Heart left ventricle (tissue), 16 donors: ENCODE measurements around the gene HK3. TPM values are rescaled to one million over a fixed set of nuclear protein-coding genes. Genes with fewer than 3 reads are reported as not detected.
"Not testable (repeated sequence)": the region's sequence is repeated elsewhere in the genome, so short reads cannot be mapped to it uniquely, and the experiment has no call there.

Source experiments
- ATAC-seq, 4 donors: fragments of 200-7000 bp; cut with Tn5 transposase; one replicate each; pipeline ENCODE4 v1.9.1; 2020 to 2022; ENCODE audit warnings: moderate library complexity in 4 of 4, mild to moderate bottlenecking in 3 of 4, moderate number of reproducible peaks in 1 of 4
- DNase-seq, 5 donors: peaks; one replicate each; pipeline ENCODE4 v3.0.0-alpha.2; 2020
- H3K27ac ChIP-seq, 12 donors: fragments of 200-600 bp; sonication (generic) in 4 of 12; one replicate each; pipeline versions ENCODE4 v1.5.0 to v1.8.0; 2016 to 2022; ENCODE audit warnings: mild to moderate bottlenecking in 2 of 12
- H3K27me3 ChIP-seq, 9 donors: fragments of 200-600 bp; sonication (generic) in 2 of 9; one replicate each; pipeline versions ENCODE4 v1.5.1 to v1.8.0; 2016 to 2022; ENCODE audit warnings: mild to moderate bottlenecking in 3 of 9
- H3K36me3 ChIP-seq, 9 donors: fragments of 200-600 bp; sonication (generic) in 2 of 9; one replicate each; pipeline versions ENCODE4 v1.5.0 to v1.8.0; 2018 to 2022; ENCODE audit warnings: mild to moderate bottlenecking in 2 of 9
- H3K4me1 ChIP-seq, 12 donors: fragments of 200-600 bp; sonication (generic) in 4 of 12; one replicate each; pipeline versions ENCODE4 v1.5.0 to v1.8.0; 2016 to 2022; ENCODE audit warnings: mild to moderate bottlenecking in 3 of 12
- H3K4me3 ChIP-seq, 12 donors: fragments of 200-600 bp; sonication (generic) in 4 of 12; one replicate each; pipeline versions ENCODE4 v1.5.0 to v1.8.0; 2017 to 2022; ENCODE audit warnings: mild to moderate bottlenecking in 9 of 12, moderate library complexity in 4 of 12
- H3K9me3 ChIP-seq, 12 donors: fragments of 200-600 bp; sonication (generic) in 4 of 12; one replicate each; pipeline versions ENCODE4 v1.5.0 to v1.8.0; 2016 to 2022; ENCODE audit warnings: mild to moderate bottlenecking in 1 of 12
- CTCF ChIP-seq, 12 donors: fragments of 200-600 bp; sonication (generic) in 4 of 12; IDR thresholded peaks; one replicate each; pipeline versions ENCODE4 v1.5.0 to v1.8.0; 2018 to 2022; ENCODE audit warnings: antibody characterized with exemption in 12 of 12, mild to moderate bottlenecking in 5 of 12
- POLR2A ChIP-seq, 2 donors: fragments of 450-650 bp; IDR thresholded peaks; one replicate each; pipeline ENCODE4 v1.6.1; 2017; ENCODE audit warnings: antibody characterized with exemption in 2 of 2, mild to moderate bottlenecking in 2 of 2, moderate library complexity in 2 of 2
- WGBS, 4 donors: extraction: QIAGEN DNeasy Blood & Tissue Kit in 2 of 4; methylation state at CpG; one replicate each; pipeline versions ENCODE4 v1.1.5 to v1.1.7; 2013 to 2018; 5-methylcytosine and 5-hydroxymethylcytosine counted together
- intact Hi-C, 10 donors: fragments of 100-400 bp; cut with DNase I; formaldehyde crosslinking; loops; one replicate each; pipeline versions ENCODE4 v1.11.1 to v1.14.2; 2022
- polyA plus RNA-seq, 2 donors: library from polyadenylated mRNA; stranded (reverse); fragments of 200-250 nt; gene quantifications; one replicate each; pipeline ENCODE4 v1.2.3, GENCODE V29; 2013
- total RNA-seq, 9 donors: library from RNA; depleted of rRNA in 2 of 9; stranded (reverse); fragments of >200 nt in 2 of 9; fragmentation: NEBNext Ultra II Directional in 3 of 9; extraction: Animal tissue kit (Norgen Biotek cat#: 25700) in 3 of 9; gene quantifications; one replicate each; pipeline versions ENCODE4 v1.1.0 to v1.2.4, GENCODE V29; 2016 to 2023
- donor health status: ischemic (EF 13 %, LVEDD 7.1; RV severe dilation, severe dysfunction).
- donor health status: healthy with polysubstance abuse.
- donor health status: DM: no; HTN: yes; CAD: no.
- donor health status: DM: no; HTN: no; CAD: no.
- donor health status: ischemic (EF 25% LVEDD 6.9; RV normal size, moderate dysfunction).
- donor health status: ischemic (EF 25% LVEDD 5.7; RV mildly dilated, moderate dysfunction).
- donor health status: healthy.
- donor health status: DM: yes; HTN: yes; CAD: no.
- donor health status: ischemic (EF 35%, LVEDD 5.7; RV mildly dilated, moderate dysfunction).
- donor health status: nonischemic (EF 11% LVEDD 7.7; RV severe dilation, severe dysfunction).
- donor health status: DM: yes; HTN: yes; CAD: no.
- donor health status: PGD.
- donor health status: ischemic (EF 29% LVEDD 5.4; RV normal size, mild dysfunction).
- donor health status: nonischemic (EF 23%, LVEDD 6.1; RV moderate dilation, normal function).

HK3 gene
- total and polyA plus RNA-seq, 11 donors: 0.46 to 44.0 (median 2.5) TPM

GRCh38 chr5:176874198-176874780 lies 24.9 kb downstream of the HK3 start:
- no peak overlapping the region for H3K27ac ChIP-seq
- no peaks in the 10 kb centered on the region for H3K36me3 ChIP-seq
- 67 to 82% (median 75%) methylated on average over 10 to 20 of the region's 20 CpGs for WGBS, 4 donors
- H3K27me3 ChIP-seq: peaks cover 4 to 58% (median 18%) of the 10 kb centered on the region in 9 donors
- H3K4me3 ChIP-seq: no peak overlapping the region
- no peaks in the 10 kb centered on the region for H3K9me3 ChIP-seq
- no peak for DNase-seq
- H3K4me1 ChIP-seq: no peaks in the 10 kb centered on the region
- intact Hi-C loops: no loop called here
- TF ChIP-seq CTCF (IDR thresholded peaks at IDR 0.05) (no peak), POLR2A (IDR thresholded peaks at IDR 0.05) (no peak)
- no peak for ATAC-seq

GRCh38 chr5:176873541-176874172 lies 25.5 kb downstream of the HK3 start:
- no peak for DNase-seq

GRCh38 chr5:176873011-176873410 lies 26.1 kb downstream of the HK3 start:
- H3K4me3 ChIP-seq, ATAC-seq, DNase-seq, H3K27ac ChIP-seq, intact Hi-C loops, H3K36me3 ChIP-seq, H3K9me3 ChIP-seq, H3K4me1 ChIP-seq: not testable (repeated sequence)
- WGBS, 4 donors: 57 to 73% (median 67%) methylated on average over 2 of the region's 2 CpGs
- H3K27me3 ChIP-seq: peaks cover 4 to 62% (median 20%) of the 10 kb centered on the region in 9 donors

More at GRCh38 chr5:176873541-176874172, 25.5 kb downstream of the HK3 start:
- H3K27me3 ChIP-seq: peaks cover 4 to 62% (median 18%) of the 10 kb centered on the region in 9 donors
- no peaks in the 10 kb centered on the region for H3K4me1 ChIP-seq
- no peaks in the 10 kb centered on the region for H3K9me3 ChIP-seq
- H3K36me3 ChIP-seq: no peaks in the 10 kb centered on the region
- ATAC-seq: no peak
- 43 to 61% (median 55%) methylated on average over 12 to 16 of the region's 16 CpGs for WGBS, 4 donors
- intact Hi-C loops: no loop called here
- TF ChIP-seq POLR2A (IDR thresholded peaks at IDR 0.05) (no peak), CTCF (IDR thresholded peaks at IDR 0.05) (no peak)
- H3K27ac ChIP-seq: no peak overlapping the region
- no peak overlapping the region for H3K4me3 ChIP-seq

GRCh38 chr5:176872586-176872985 lies 26.6 kb downstream of the HK3 start:
- H3K4me3 ChIP-seq, H3K36me3 ChIP-seq, H3K27ac ChIP-seq, DNase-seq, H3K4me1 ChIP-seq, ATAC-seq, intact Hi-C loops, H3K9me3 ChIP-seq: not testable (repeated sequence)
- H3K27me3 ChIP-seq: peaks cover 4 to 62% (median 21%) of the 10 kb centered on the region in 9 donors
- 58 to 67% (median 66%) methylated on average over 2 of the region's 2 CpGs for WGBS, 4 donors

GRCh38 chr5:176870644-176871043 lies 28.5 kb downstream of the HK3 start:
- H3K36me3 ChIP-seq, H3K4me1 ChIP-seq, DNase-seq, H3K27ac ChIP-seq, H3K4me3 ChIP-seq, intact Hi-C loops, H3K9me3 ChIP-seq, ATAC-seq: not testable (repeated sequence)
- H3K27me3 ChIP-seq: peaks cover 4 to 64% (median 26%) of the 10 kb centered on the region in 9 donors
- whole genome bisulfite sequencing, 4 donors: 74 to 91% (median 83%) methylated on average over 9 to 10 of the region's 10 CpGs
